K562 (cell line): Measurements from ENCODE around the gene MYB. TPM values are rescaled to one million over a fixed set of nuclear protein-coding genes. Genes with fewer than 3 reads are reported as not detected.

Source experiments
- ATAC-seq: fragments of 200-7000 bp; cut with Tn5 transposase; 3 replicates; pipeline ENCODE4 v1.9.1; 2020; ENCODE audit warnings: moderate library complexity
- BruUV-seq: library from RNA; stranded (reverse); fragments of 400-500 nt; replicated peaks from 2 replicates; lab custom pipeline; 2021; lab: Mats Ljungman, UMichigan
- CTCF ChIA-PET: fragments of 300-600 bp; formaldehyde crosslinking; extraction: SDS; loops from one replicate; lab custom pipeline; 2021; ENCODE audit warnings: low intra/inter-chr PET ratio; lab: Yijun Ruan, JAX
- POLR2A ChIA-PET: fragments of 300-600, 350-650 bp; sonication (Branson Sonifier 250); formaldehyde crosslinking; extraction: SDS; loops from one replicate; lab custom pipeline; 2021; ENCODE audit warnings: antibody characterized with exemption, inconsistent platforms; lab: Yijun Ruan, JAX
- DNase-seq, 4 experiments: peaks; one replicate each; pipeline versions ENCODE4 v3.0.0 to v3.0.0-alpha.2; 2011 to 2018; ENCODE audit warnings: low spot score in 3 of 4, mixed read lengths in 3 of 4; ENCODE audit errors: extremely low read depth in 1 of 4
- FAIRE-seq: peaks from 2 replicates; lab custom pipeline; 2011; peaks lifted over from hg19 to GRCh38; lab: Jason Lieb, UNC
- H2AFZ ChIP-seq: 2 replicates; pipeline ENCODE4 v1.6.0; 2011; ENCODE audit warnings: low read depth, low read length, control low read depth, inconsistent platforms
- H3K27ac ChIP-seq: fragments of 200-600 bp; 3 replicates; pipeline ENCODE4 v1.8.0; 2011; ENCODE audit warnings: low read depth, mild to moderate bottlenecking, control low read depth, inconsistent platforms, low read length, moderate library complexity, mixed read lengths; ENCODE audit errors: extremely low read depth
- H3K27me3 ChIP-seq, 2 experiments: fragments of 300-600 bp in 1 of 2; 2 replicates in 1 of 2; 3 replicates in 1 of 2; pipeline versions ENCODE4 v1.6.0 to v1.8.0; 2011; ENCODE audit warnings: inconsistent platforms in 2 of 2, low read length in 2 of 2, mild to moderate bottlenecking in 1 of 2, mixed read lengths in 1 of 2, moderate library complexity in 1 of 2; ENCODE audit not compliant: control insufficient read depth in 2 of 2, insufficient read depth in 2 of 2
- H3K36me3 ChIP-seq: fragments of 300-600 bp; 3 replicates; pipeline ENCODE4 v1.8.0; 2011; ENCODE audit warnings: mild to moderate bottlenecking, low read length, inconsistent platforms; ENCODE audit not compliant: control insufficient read depth, insufficient read depth
- H3K4me1 ChIP-seq, 2 experiments: fragments of 200-600 bp in 1 of 2; replicated peaks in 1 of 2; 2 replicates in 1 of 2; 3 replicates in 1 of 2; pipeline versions ENCODE4 v1.5.1 to v1.8.0; 2011; ENCODE audit warnings: inconsistent platforms in 2 of 2, low read length in 2 of 2, mild to moderate bottlenecking in 1 of 2, mixed read lengths in 1 of 2, moderate library complexity in 1 of 2; ENCODE audit not compliant: control insufficient read depth in 2 of 2, insufficient read depth in 2 of 2
- H3K4me2 ChIP-seq: 2 replicates; pipeline ENCODE4 v1.6.1; 2011; ENCODE audit warnings: low read length, control low read depth, inconsistent platforms, mixed read lengths; ENCODE audit not compliant: insufficient read depth
- H3K4me3 ChIP-seq: fragments of 200-600 bp; sonication (generic), shearing (Covaris generic); 2 replicates; pipeline ENCODE4 v1.5.1; 2016; ENCODE audit warnings: control low read depth, inconsistent platforms
- H3K79me2 ChIP-seq: fragments of 200-600 bp; 3 replicates; pipeline ENCODE4 v1.8.0; 2011; ENCODE audit warnings: low read length, inconsistent platforms; ENCODE audit not compliant: control insufficient read depth, insufficient read depth
- H3K9ac ChIP-seq, 2 experiments: 2 replicates each; pipeline versions ENCODE4 v1.6.0 to v1.6.1; 2011; ENCODE audit warnings: low read depth in 2 of 2, low read length in 2 of 2, control low read depth in 1 of 2, inconsistent platforms in 1 of 2, mild to moderate bottlenecking in 1 of 2, mixed read lengths in 1 of 2; ENCODE audit not compliant: insufficient read depth in 1 of 2
- H3K9me1 ChIP-seq: one replicate; pipeline ENCODE4 v1.6.0; 2011; ENCODE audit warnings: inconsistent platforms, mild to moderate bottlenecking, low read length, moderate library complexity; ENCODE audit not compliant: control insufficient read depth, insufficient read depth
- H3K9me3 ChIP-seq: replicated peaks from 2 replicates; pipeline ENCODE4 v1.5.1; 2011; ENCODE audit warnings: low read depth, low read length, inconsistent platforms; ENCODE audit not compliant: control insufficient read depth, insufficient read depth
- H4K20me1 ChIP-seq: replicated peaks from 2 replicates; pipeline ENCODE4 v1.6.1; 2011; ENCODE audit warnings: low read length, inconsistent platforms, mixed read lengths; ENCODE audit not compliant: control insufficient read depth, insufficient read depth
- ARHGAP35 ChIP-seq: fragments of 450-650 bp; IDR thresholded peaks from 2 replicates; pipeline ENCODE4 v1.6.1; 2018; ENCODE audit not compliant: partially characterized antibody
- CGGBP1 ChIP-seq: fragments of 250-450 bp; sonication (Bioruptor Pico); IDR thresholded peaks from 2 replicates; pipeline ENCODE4 v1.9.0; 2021; ENCODE audit warnings: mild to moderate bottlenecking
- CREB3 ChIP-seq: fragments of 450-650 bp; conservative IDR thresholded peaks from 2 replicates; pipeline ENCODE4 v1.6.1; 2016; ENCODE audit warnings: missing genetic modification characterization, low read depth, mild to moderate bottlenecking, missing compliant biosample characterization, moderate library complexity
- L3MBTL2 ChIP-seq: fragments of 450-650 bp; IDR thresholded peaks from 2 replicates; pipeline ENCODE4 v1.6.1; 2016; ENCODE audit warnings: mild to moderate bottlenecking, moderate library complexity
- RAD51 ChIP-seq: fragments of 450-650 bp; IDR thresholded peaks from 2 replicates; pipeline ENCODE4 v1.7.1; 2016; ENCODE audit warnings: low read depth, mild to moderate bottlenecking, borderline replicate concordance
- RBBP5 ChIP-seq: fragments of 200-600 bp; sonication (generic); IDR thresholded peaks from 2 replicates; pipeline ENCODE4 v1.6.1; 2012; ENCODE audit warnings: borderline replicate concordance, mild to moderate bottlenecking, low read length, control low read depth, inconsistent platforms; ENCODE audit not compliant: insufficient read depth, poor library complexity, severe bottlenecking
- SAFB ChIP-seq: fragments of 200-400 bp; formaldehyde crosslinking; IDR thresholded peaks from 2 replicates; pipeline ENCODE4 v1.6.1; 2017; ENCODE audit warnings: low read depth, low read length, borderline replicate concordance
- SFPQ ChIP-seq: fragments of 200-400 bp; formaldehyde crosslinking; IDR thresholded peaks from 2 replicates; pipeline ENCODE4 v1.6.1; 2017; ENCODE audit warnings: mild to moderate bottlenecking, low read depth, low read length, moderate library complexity
- SMARCC2 ChIP-seq: fragments of 450-650 bp; IDR thresholded peaks from 2 replicates; pipeline ENCODE4 v1.6.1; 2017; ENCODE audit warnings: antibody characterized with exemption, moderate library complexity, mild to moderate bottlenecking, low read depth
- SPI1 ChIP-seq: IDR thresholded peaks from 2 replicates; pipeline ENCODE4 v1.6.1; 2011; ENCODE audit warnings: low read depth, low read length, control low read depth, borderline replicate concordance
- ZNF316 ChIP-seq: fragments of 450-650 bp; IDR thresholded peaks from 2 replicates; pipeline ENCODE4 v1.6.1; 2016
- ZNF592 ChIP-seq: fragments of 450-650 bp; IDR thresholded peaks from 2 replicates; pipeline ENCODE4 v1.6.1; 2017; ENCODE audit warnings: antibody characterized with exemption, mild to moderate bottlenecking
- WGBS: fragments of 100-300 bp; shearing (Covaris generic); methylation state at CpG from one replicate; pipeline ENCODE4 v1.1.6; 2016; ENCODE audit warnings: low coverage, mixed read lengths; ENCODE audit not compliant: insufficient coverage; ENCODE audit errors: missing lambda C conversion rate; 5-methylcytosine and 5-hydroxymethylcytosine counted together
- in situ Hi-C: fragments of 300-500 bp; cut with MboI; formaldehyde crosslinking; loops from 4 replicates; pipeline ENCODE4 v1.15.0; 2018; ENCODE audit warnings: inconsistent platforms, mixed read lengths
- intact Hi-C: fragments of 100-400 bp; cut with micrococcal nuclease; formaldehyde crosslinking; loops from 2 replicates; pipeline ENCODE4 v1.14.2; 2022
- polyA plus RNA-seq, 8 experiments: library from polyadenylated mRNA; depleted of rRNA in 4 of 8; stranded (reverse) in 5 of 8; unstranded in 3 of 8; fragments of >200 nt; fragmentation: Nextera tagmentation in 2 of 8; fragmentation: Illumina TruSeq in 1 of 8; extraction: Ambion mirVana in 2 of 8; extraction: Trizol in 1 of 8; gene quantifications; 2 replicates each; pipeline versions ENCODE4 v1.2.1 to v1.2.3, GENCODE V29; 2011 to 2014; ENCODE audit warnings: inconsistent platforms in 1 of 8, missing spikeins in 1 of 8
- total RNA-seq, 7 experiments: library from RNA; depleted of rRNA in 6 of 7; stranded (reverse); fragments of >200 nt in 6 of 7; fragmentation: Illumina TruSeq in 2 of 7; extraction: Trizol in 2 of 7; gene quantifications; 2 replicates each; pipeline versions ENCODE4 v1.2.1 to v1.2.3, GENCODE V29; 2011 to 2021; ENCODE audit warnings: low replicate concordance in 1 of 7

MYB gene
- total and polyA plus RNA-seq, 9 of the 15 experiments (the other 6 are each of a cell fraction or from before 2014, with no cell fraction given), result 35.8 to 218 (median 140) TPM

- Histone ChIP-seq H3K27ac (peak overlapping the region; percentile 13; the same call in 1 of the 3 replicates), H3K4me1 (peaks cover 16 to 40% of the 10 kb centered on the region in 2 experiments), H3K4me2 (no peak overlapping the region; the same call in 1 of the 2 replicates), H3K36me3 (no peaks in the 10 kb centered on the region), H3K27me3 (no peaks in the 10 kb centered on the region)
- in situ Hi-C loops, result no loop called here
- POLR2A ChIA-PET, result no interaction called here
- no peak for FAIRE-seq
- 46% methylated on average over 5 of the region's 5 CpGs for WGBS
- no peak for ATAC-seq
- no peak for TF ChIP-seq SFPQ
- TF ChIP-seq SAFB, result no peak
- TF ChIP-seq RAD51, result no peak
- peak; percentile 16; the same call in 1 of the 2 replicates for TF ChIP-seq L3MBTL2
- TF ChIP-seq SPI1, result peak; percentile 55; the same call in 1 of the 2 replicates
- no peak for TF ChIP-seq CGGBP1 (CRISPR knock-in tag)
- no peak for TF ChIP-seq RBBP5
- TF ChIP-seq SMARCC2, result no peak
- TF ChIP-seq ZNF592, result 0 out of 2 replicates have a peak, but pooled peaks have one; percentile 21
- TF ChIP-seq ARHGAP35, result no peak
- TF ChIP-seq CREB3 (tag), result no peak
- 0 out of 2 replicates have a peak, but pooled peaks have one; percentile 7 for TF ChIP-seq ZNF316
- TF ChIP-seq, all 486 proteins: peak for 4
- Histone ChIP-seq H3K4me3 (no peak overlapping the region), H4K20me1 (no peaks in the 10 kb centered on the region), H3K9ac (peak overlapping the region in 1 of 2 experiments; percentile 56; a peak in 1 of 4 replicates), H3K9me3 (no peaks in the 10 kb centered on the region), H2AFZ (peak overlapping the region; percentile 84), H3K79me2 (no peaks in the 10 kb centered on the region), H3K9me1 (no peaks in the 10 kb centered on the region)
- no peak for DNase-seq
- intact Hi-C loops, result no loop called here
- BruUV-seq, result no TSS peak
- CTCF ChIA-PET, result no interaction called here
These were observed 54.6 kb downstream of the MYB start for GRCh38 chr6:135235716-135236115.
